Spleen (tissue), 11 donors: Measurements from ENCODE around the gene MSMB. TPM values are rescaled to one million over a fixed set of nuclear protein-coding genes. Genes with fewer than 3 reads are reported as not detected.
A peak's percentile ranks its signal among the peaks of the same experiment; 100 is the strongest.

Source experiments
- DNase-seq: peaks from one replicate; pipeline ENCODE4 v3.0.0-alpha.2; 2020
- H3K27ac ChIP-seq, 8 donors: fragments of 200-600 bp; sonication (generic) in 7 of 8; 1 replicate in 4 of 8; 2 replicates in 4 of 8; pipeline versions ENCODE4 v1.5.0 to v1.8.0; 2016 to 2021; ENCODE audit warnings: inconsistent platforms in 4 of 8, mild to moderate bottlenecking in 4 of 8, moderate library complexity in 1 of 8
- H3K27me3 ChIP-seq, 7 donors: fragments of 200-600 bp; sonication (generic) in 6 of 7; replicated peaks in 1 of 7; 1 replicate in 4 of 7; 2 replicates in 3 of 7; pipeline versions ENCODE4 v1.5.0 to v1.8.0; 2016 to 2021; ENCODE audit warnings: inconsistent platforms in 3 of 7, mild to moderate bottlenecking in 1 of 7
- H3K36me3 ChIP-seq, 6 donors: fragments of 200-600 bp; sonication (generic) in 5 of 6; 1 replicate in 4 of 6; 2 replicates in 2 of 6; pipeline versions ENCODE4 v1.5.0 to v1.8.0; 2016 to 2021; ENCODE audit warnings: inconsistent platforms in 2 of 6
- H3K4me1 ChIP-seq, 6 donors: fragments of 200-600 bp; sonication (generic) in 5 of 6; 1 replicate in 3 of 6; 2 replicates in 3 of 6; pipeline versions ENCODE4 v1.5.0 to v1.8.0; 2016 to 2021; ENCODE audit warnings: inconsistent platforms in 3 of 6
- H3K4me3 ChIP-seq, 8 donors: fragments of 200-600 bp; sonication (generic) in 7 of 8; 1 replicate in 4 of 8; 2 replicates in 4 of 8; pipeline versions ENCODE4 v1.5.0 to v1.8.0; 2016 to 2021; ENCODE audit warnings: inconsistent platforms in 4 of 8, mild to moderate bottlenecking in 4 of 8, moderate library complexity in 2 of 8
- H3K9me3 ChIP-seq, 8 donors: fragments of 200-600 bp; sonication (generic) in 7 of 8; 1 replicate in 4 of 8; 2 replicates in 4 of 8; pipeline versions ENCODE4 v1.5.0 to v1.8.0; 2016 to 2021; ENCODE audit warnings: inconsistent platforms in 4 of 8
- POLR2A ChIP-seq, 3 donors: fragments of 450-650 bp; IDR thresholded peaks; one replicate each; pipeline ENCODE4 v1.5.1; 2017; ENCODE audit warnings: antibody characterized with exemption in 3 of 3, mild to moderate bottlenecking in 1 of 3
- POLR2AphosphoS5 ChIP-seq, 3 donors: sonication (generic); formaldehyde crosslinking; IDR thresholded peaks; one replicate each; pipeline ENCODE4 v1.5.1; 2017; ENCODE audit warnings: antibody characterized with exemption in 3 of 3
- WGBS, 5 donors: extraction: QIAGEN DNeasy Blood & Tissue Kit in 3 of 5; methylation state at CpG; one replicate each; pipeline versions ENCODE4 v1.1.5 to v1.1.7; 2013 to 2018; 5-methylcytosine and 5-hydroxymethylcytosine counted together
- intact Hi-C: fragments of 100-400 bp; cut with DNase I; formaldehyde crosslinking; loops from one replicate; pipeline ENCODE4 v1.15.0; 2023; ENCODE audit warnings: low total_unique reads
- polyA plus RNA-seq, 3 donors: library from polyadenylated mRNA; stranded (reverse); fragments of 200-250 nt; gene quantifications; one replicate each; pipeline ENCODE4 v1.2.1, GENCODE V29; 2013
- total RNA-seq, 7 donors: library from RNA; depleted of rRNA in 3 of 7; stranded (reverse); fragments of >200 nt in 3 of 7; fragmentation: NEBNext Ultra II Directional in 4 of 7; extraction: Animal tissue kit (Norgen Biotek cat#: 25700) in 4 of 7; gene quantifications; one replicate each; pipeline versions ENCODE4 v1.1.0 to v1.2.1, GENCODE V29; 2016 to 2021
- TF ChIP-seq, protein P1 (sequence below), 11 experiments: fragments of 200-600 bp in 7 of 11; fragments of 450-650 bp in 4 of 11; sonication (generic) in 4 of 11; IDR thresholded peaks in 8 of 11; conservative IDR thresholded peaks in 3 of 11; 1 replicate in 7 of 11; 2 replicates in 4 of 11; pipeline versions ENCODE4 v1.4.0 to v1.8.0; 2016 to 2021; ENCODE audit warnings: antibody characterized with exemption in 11 of 11, inconsistent platforms in 4 of 11, mild to moderate bottlenecking in 1 of 11
- donor health status: healthy with polysubstance abuse.
- donor health status: DM: no; HTN: no; CAD: no; lungs with moderate emphysema.
- donor health status: DM: no; HTN: no; CAD: no.
- donor health status: Bipolar disorder and iron deficiency.
- donor health status: healthy.
- donor health status: DM: no; HTN: no; CAD: no.
- donor health status: DM: yes; HTN: yes; CAD: no.

Gene MSMB
- total and polyA plus RNA-seq, 10 donors = not detected

- H3K27ac ChIP-seq = peak overlapping the region in 6 of 8 donors; percentile 65 to 82 (median 68)
- intact Hi-C loops = no loop called here
- H3K27me3 ChIP-seq = no peaks in the 10 kb centered on the region
- TF ChIP-seq POLR2AphosphoS5 (IDR thresholded peaks at IDR 0.05) (no peak), POLR2A (IDR thresholded peaks at IDR 0.05) (no peak)
- TF ChIP-seq, protein P1, sequence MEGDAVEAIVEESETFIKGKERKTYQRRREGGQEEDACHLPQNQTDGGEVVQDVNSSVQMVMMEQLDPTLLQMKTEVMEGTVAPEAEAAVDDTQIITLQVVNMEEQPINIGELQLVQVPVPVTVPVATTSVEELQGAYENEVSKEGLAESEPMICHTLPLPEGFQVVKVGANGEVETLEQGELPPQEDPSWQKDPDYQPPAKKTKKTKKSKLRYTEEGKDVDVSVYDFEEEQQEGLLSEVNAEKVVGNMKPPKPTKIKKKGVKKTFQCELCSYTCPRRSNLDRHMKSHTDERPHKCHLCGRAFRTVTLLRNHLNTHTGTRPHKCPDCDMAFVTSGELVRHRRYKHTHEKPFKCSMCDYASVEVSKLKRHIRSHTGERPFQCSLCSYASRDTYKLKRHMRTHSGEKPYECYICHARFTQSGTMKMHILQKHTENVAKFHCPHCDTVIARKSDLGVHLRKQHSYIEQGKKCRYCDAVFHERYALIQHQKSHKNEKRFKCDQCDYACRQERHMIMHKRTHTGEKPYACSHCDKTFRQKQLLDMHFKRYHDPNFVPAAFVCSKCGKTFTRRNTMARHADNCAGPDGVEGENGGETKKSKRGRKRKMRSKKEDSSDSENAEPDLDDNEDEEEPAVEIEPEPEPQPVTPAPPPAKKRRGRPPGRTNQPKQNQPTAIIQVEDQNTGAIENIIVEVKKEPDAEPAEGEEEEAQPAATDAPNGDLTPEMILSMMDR (IDR thresholded peaks at IDR 0.05 in 8 of 11, conservative IDR thresholded peaks at IDR 0.05 in 3 of 11) = no peak
- peaks cover 0 to 6% (median 0%) of the 10 kb centered on the region in 8 donors for H3K9me3 ChIP-seq
- 59 to 79% (median 66%) methylated on average over 5 of the region's 5 CpGs for WGBS, 5 donors
- no peak for DNase-seq
- no peaks in the 10 kb centered on the region for H3K36me3 ChIP-seq
- H3K4me1 ChIP-seq = peaks cover 0 to 44% (median 7%) of the 10 kb centered on the region in 6 donors
- peak overlapping the region in 1 of 8 donors; percentile 48 for H3K4me3 ChIP-seq
These were observed 31.8 kb upstream of the MSMB start for GRCh38 chr10:46077731-46078413.

GRCh38 chr10:46077141-46077554 is 31.1 kb upstream of the MSMB start:
- Histone ChIP-seq H3K4me3 (peak overlapping the region in 1 of 8 donors; percentile 48), H3K36me3 (no peaks in the 10 kb centered on the region), H3K27ac (peak overlapping the region in 6 of 8 donors; percentile 65 to 82 (median 68)), H3K27me3 (no peaks in the 10 kb centered on the region), H3K9me3 (peaks cover 0 to 6% (median 0%) of the 10 kb centered on the region in 8 donors), H3K4me1 (peaks cover 0 to 44% (median 7%) of the 10 kb centered on the region in 6 donors)
- intact Hi-C loops = no loop called here
- no peak for TF ChIP-seq POLR2AphosphoS5 (IDR thresholded peaks at IDR 0.05)
- TF ChIP-seq, protein P1 (IDR thresholded peaks at IDR 0.05 in 8 of 11, conservative IDR thresholded peaks at IDR 0.05 in 3 of 11) = no peak
- TF ChIP-seq POLR2A (IDR thresholded peaks at IDR 0.05) = no peak
- DNase-seq = no peak
- 35 to 46% (median 44%) methylated on average over 4 of the region's 4 CpGs for WGBS, 5 donors

- no peak for DNase-seq
- 88 to 97% (median 92%) methylated on average over 3 of the region's 3 CpGs for WGBS, 5 donors
- no peaks in the 10 kb centered on the region for H3K27me3 ChIP-seq
- no peak overlapping the region for H3K4me3 ChIP-seq
- TF ChIP-seq POLR2AphosphoS5 (IDR thresholded peaks at IDR 0.05) (no peak), POLR2A (IDR thresholded peaks at IDR 0.05) (no peak)
- TF ChIP-seq, protein P1 (IDR thresholded peaks at IDR 0.05 in 8 of 11, conservative IDR thresholded peaks at IDR 0.05 in 3 of 11) = no peak
- no peaks in the 10 kb centered on the region for H3K36me3 ChIP-seq
- H3K4me1 ChIP-seq = peaks cover 0 to 40% (median 7%) of the 10 kb centered on the region in 6 donors
- intact Hi-C loops = no loop called here
- H3K27ac ChIP-seq = no peak overlapping the region
- peaks cover 0 to 6% (median 0%) of the 10 kb centered on the region in 8 donors for H3K9me3 ChIP-seq
These were observed 29.8 kb upstream of the MSMB start for GRCh38 chr10:46075869-46076268.

GRCh38 chr10:46074196-46074946 is 28.3 kb upstream of the MSMB start:
- TF ChIP-seq, protein P1 (IDR thresholded peaks at IDR 0.05 in 8 of 11, conservative IDR thresholded peaks at IDR 0.05 in 3 of 11) = no peak
- no peak for TF ChIP-seq POLR2A (IDR thresholded peaks at IDR 0.05)
- TF ChIP-seq POLR2AphosphoS5 (IDR thresholded peaks at IDR 0.05) = no peak
- H3K27ac ChIP-seq = no peak overlapping the region
- WGBS, 5 donors = 55 to 88% (median 67%) methylated on average over 4 of the region's 4 CpGs

More at GRCh38 chr10:46074196-46074946, 28.3 kb upstream of the MSMB start:
- intact Hi-C loops = no loop called here
- Histone ChIP-seq H3K36me3 (no peaks in the 10 kb centered on the region), H3K27me3 (no peaks in the 10 kb centered on the region), H3K4me3 (no peak overlapping the region), H3K9me3 (peaks cover 0 to 6% (median 0%) of the 10 kb centered on the region in 8 donors), H3K4me1 (peaks cover 0 to 31% (median 4%) of the 10 kb centered on the region in 6 donors)
- no peak for DNase-seq
